ENCODE measurements around the gene STYXL2.

STYXL2 gene

GRCh38 chr1:167128261-167129227, 34.7 kb downstream of the STYXL2 start:
- Histone ChIP-seq H3K4me3 (IDR thresholded peaks at IDR 0.05; ENCODE audit: insufficient read depth, low read depth, low read length) (no peak overlapping the region), H3K27me3 (ENCODE audit: insufficient read depth, low read depth) (no peaks in the 10 kb centered on the region), H3K27ac (no peak overlapping the region), H3K9ac (no peak overlapping the region), H3K4me2 (no peak overlapping the region), H3K36me3 (ENCODE audit: insufficient read depth) (no peaks in the 10 kb centered on the region), H3K79me2 (ENCODE audit: insufficient read depth, low read depth) (no peaks in the 10 kb centered on the region), H4K20me1 (ENCODE audit: insufficient read depth) (no peaks in the 10 kb centered on the region), H2AFZ (ENCODE audit: low read depth) (no peak overlapping the region), H3K4me1 (ENCODE audit: low read depth, poor library complexity, severe bottlenecking) (no peaks in the 10 kb centered on the region)
- TF ChIP-seq CTCF (conservative IDR thresholded peaks at IDR 0.05; ENCODE audit: low read depth, low read length): no peak; the same call in 1 of the 2 replicates

- Histone ChIP-seq H3K9ac (no peak overlapping the region), H2AFZ (ENCODE audit: low read depth) (no peak overlapping the region), H3K27me3 (ENCODE audit: insufficient read depth, low read depth) (no peaks in the 10 kb centered on the region), H3K79me2 (ENCODE audit: insufficient read depth, low read depth) (no peaks in the 10 kb centered on the region), H3K27ac (no peak overlapping the region), H3K4me3 (IDR thresholded peaks at IDR 0.05; ENCODE audit: insufficient read depth, low read depth, low read length) (no peak overlapping the region), H4K20me1 (ENCODE audit: insufficient read depth) (no peaks in the 10 kb centered on the region), H3K4me1 (ENCODE audit: low read depth, poor library complexity, severe bottlenecking) (no peaks in the 10 kb centered on the region), H3K4me2 (no peak overlapping the region), H3K36me3 (ENCODE audit: insufficient read depth) (no peaks in the 10 kb centered on the region)
- no peak for TF ChIP-seq CTCF (conservative IDR thresholded peaks at IDR 0.05; ENCODE audit: low read depth, low read length)
These were observed 37.1 kb downstream of the STYXL2 start for GRCh38 chr1:167130829-167131510.

- TF ChIP-seq CTCF (conservative IDR thresholded peaks at IDR 0.05; ENCODE audit: low read depth, low read length): no peak
- H3K4me2 ChIP-seq: no peak overlapping the region
- H3K4me3 ChIP-seq (IDR thresholded peaks at IDR 0.05; ENCODE audit: insufficient read depth, low read depth, low read length): no peak overlapping the region
- H3K36me3 ChIP-seq (ENCODE audit: insufficient read depth): no peaks in the 10 kb centered on the region
- no peaks in the 10 kb centered on the region for H3K4me1 ChIP-seq (ENCODE audit: low read depth, poor library complexity, severe bottlenecking)
- H3K9ac ChIP-seq: no peak overlapping the region
- no peaks in the 10 kb centered on the region for H3K27me3 ChIP-seq (ENCODE audit: insufficient read depth, low read depth)
- no peaks in the 10 kb centered on the region for H4K20me1 ChIP-seq (ENCODE audit: insufficient read depth)
- no peak overlapping the region for H3K27ac ChIP-seq
- H3K79me2 ChIP-seq (ENCODE audit: insufficient read depth, low read depth): no peaks in the 10 kb centered on the region
- no peak overlapping the region for H2AFZ ChIP-seq (ENCODE audit: low read depth)
These were observed 38.6 kb downstream of the STYXL2 start for GRCh38 chr1:167132301-167133010.

- no peak for TF ChIP-seq CTCF (conservative IDR thresholded peaks at IDR 0.05; ENCODE audit: low read depth, low read length)
- Histone ChIP-seq H3K4me1 (ENCODE audit: low read depth, poor library complexity, severe bottlenecking) (no peaks in the 10 kb centered on the region), H3K79me2 (ENCODE audit: insufficient read depth, low read depth) (no peaks in the 10 kb centered on the region), H4K20me1 (ENCODE audit: insufficient read depth) (no peaks in the 10 kb centered on the region), H3K9ac (no peak overlapping the region), H2AFZ (ENCODE audit: low read depth) (no peak overlapping the region), H3K4me2 (no peak overlapping the region), H3K27me3 (ENCODE audit: insufficient read depth, low read depth) (no peaks in the 10 kb centered on the region), H3K4me3 (IDR thresholded peaks at IDR 0.05; ENCODE audit: insufficient read depth, low read depth, low read length) (no peak overlapping the region), H3K36me3 (ENCODE audit: insufficient read depth) (no peaks in the 10 kb centered on the region), H3K27ac (no peak overlapping the region)
These were observed 41.5 kb downstream of the STYXL2 start for GRCh38 chr1:167135281-167135840.

All from KMS-11 (cell line).